Sigmoid colon (tissue), 4 donors: ENCODE data around the gene XRCC5.

ENCODE experiments used
- EP300 ChIP-seq, 4 donors: sonication (generic); formaldehyde crosslinking; IDR thresholded peaks; one replicate each; pipeline ENCODE4 v1.6.1; 2017; ENCODE audit warnings: antibody characterized with exemption in 4 of 4
- POLR2A ChIP-seq, 2 donors: fragments of 450-650 bp; IDR thresholded peaks; one replicate each; pipeline ENCODE4 v1.6.1; 2016; ENCODE audit warnings: antibody characterized with exemption in 2 of 2, mild to moderate bottlenecking in 2 of 2, moderate library complexity in 2 of 2
- TF ChIP-seq, protein P1 (sequence below), 4 experiments: fragments of 450-650 bp in 3 of 4; fragments of 200-600 bp in 1 of 4; IDR thresholded peaks; one replicate each; pipeline ENCODE4 v1.5.1; 2016 to 2019; ENCODE audit warnings: antibody characterized with exemption in 4 of 4, mild to moderate bottlenecking in 3 of 4, moderate library complexity in 2 of 4

- TF ChIP-seq, protein P1, sequence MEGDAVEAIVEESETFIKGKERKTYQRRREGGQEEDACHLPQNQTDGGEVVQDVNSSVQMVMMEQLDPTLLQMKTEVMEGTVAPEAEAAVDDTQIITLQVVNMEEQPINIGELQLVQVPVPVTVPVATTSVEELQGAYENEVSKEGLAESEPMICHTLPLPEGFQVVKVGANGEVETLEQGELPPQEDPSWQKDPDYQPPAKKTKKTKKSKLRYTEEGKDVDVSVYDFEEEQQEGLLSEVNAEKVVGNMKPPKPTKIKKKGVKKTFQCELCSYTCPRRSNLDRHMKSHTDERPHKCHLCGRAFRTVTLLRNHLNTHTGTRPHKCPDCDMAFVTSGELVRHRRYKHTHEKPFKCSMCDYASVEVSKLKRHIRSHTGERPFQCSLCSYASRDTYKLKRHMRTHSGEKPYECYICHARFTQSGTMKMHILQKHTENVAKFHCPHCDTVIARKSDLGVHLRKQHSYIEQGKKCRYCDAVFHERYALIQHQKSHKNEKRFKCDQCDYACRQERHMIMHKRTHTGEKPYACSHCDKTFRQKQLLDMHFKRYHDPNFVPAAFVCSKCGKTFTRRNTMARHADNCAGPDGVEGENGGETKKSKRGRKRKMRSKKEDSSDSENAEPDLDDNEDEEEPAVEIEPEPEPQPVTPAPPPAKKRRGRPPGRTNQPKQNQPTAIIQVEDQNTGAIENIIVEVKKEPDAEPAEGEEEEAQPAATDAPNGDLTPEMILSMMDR (IDR thresholded peaks at IDR 0.05): no peak
- TF ChIP-seq POLR2A (IDR thresholded peaks at IDR 0.05): no peak
- no peak for TF ChIP-seq EP300 (IDR thresholded peaks at IDR 0.05)
Observed at GRCh38 chr2:216229277-216229914, 120.2 kb downstream of the XRCC5 start.
